Measurements from ENCODE around the gene DSTN. TPM values are rescaled to one million over a fixed set of nuclear protein-coding genes. Genes with fewer than 3 reads are reported as not detected.

Gene DSTN
- total RNA-seq, 6 experiments from 2014 or later = 65.8 to 94.4 (median 86.9) TPM

DNA sequence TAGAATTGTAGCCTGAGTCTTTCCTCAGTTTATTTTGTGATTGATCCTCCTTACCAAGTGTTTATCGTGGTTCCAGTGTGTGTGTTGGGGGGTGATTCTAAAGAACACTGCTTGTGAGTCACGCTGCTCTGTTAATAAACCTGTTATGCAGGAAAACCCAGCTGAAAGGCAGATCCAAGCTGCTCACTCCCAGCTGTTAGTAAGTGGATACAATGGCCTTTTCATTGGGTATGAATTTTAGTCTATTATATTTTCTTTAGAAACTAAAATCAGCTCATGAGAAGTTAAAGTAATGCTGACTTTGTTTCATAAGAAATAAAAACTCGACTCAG, 12.2 kb upstream of the DSTN start:
- no peaks in the 10 kb centered on the region for H3K27me3 ChIP-seq
- ATAC-seq (no peak), DNase-seq (no peak)
- H3K4me3 ChIP-seq = no peak overlapping the region
- H3K36me3 ChIP-seq = no peaks in the 10 kb centered on the region
- WGBS (ENCODE audit: insufficient coverage, low coverage, low lambda C conversion rate, missing lambda C conversion rate) = 73% methylated on average over 3 of the region's 3 CpGs
- intact Hi-C loops (cut with DNase I) = no loop called here
- peaks cover 0 to 11% (median 2%) of the 10 kb centered on the region in 4 donors for H3K4me1 ChIP-seq
- no peak for TF ChIP-seq CTCF (IDR thresholded peaks at IDR 0.05)
- TF ChIP-seq POLR2A (IDR thresholded peaks at IDR 0.05) = no peak
- peak overlapping the region in 1 of 3 donors; percentile 19 for H3K27ac ChIP-seq
- H3K9me3 ChIP-seq = no peaks in the 10 kb centered on the region

- peak in 1 of 3 donors; percentile 25 for DNase-seq
- ATAC-seq = peak; percentile 24 to 66 (median 58)
- no peaks in the 10 kb centered on the region for H3K36me3 ChIP-seq
- TF ChIP-seq CTCF (IDR thresholded peaks at IDR 0.05) (no peak), POLR2A (IDR thresholded peaks at IDR 0.05) (no peak)
- intact Hi-C loops (cut with DNase I) = no loop called here
- H3K9me3 ChIP-seq = no peaks in the 10 kb centered on the region
- peak overlapping the region; percentile 0 to 38 (median 13) for H3K27ac ChIP-seq
- H3K27me3 ChIP-seq = no peaks in the 10 kb centered on the region
- H3K4me3 ChIP-seq = no peak overlapping the region
- H3K4me1 ChIP-seq = peaks cover 0 to 11% (median 2%) of the 10 kb centered on the region in 4 donors
- 60% methylated on average over 7 of the region's 7 CpGs for WGBS (ENCODE audit: insufficient coverage, low coverage, low lambda C conversion rate, missing lambda C conversion rate)
Measured at GRCh38 chr20:17558154-17558940, 11.5 kb upstream of the DSTN start.

DNA sequence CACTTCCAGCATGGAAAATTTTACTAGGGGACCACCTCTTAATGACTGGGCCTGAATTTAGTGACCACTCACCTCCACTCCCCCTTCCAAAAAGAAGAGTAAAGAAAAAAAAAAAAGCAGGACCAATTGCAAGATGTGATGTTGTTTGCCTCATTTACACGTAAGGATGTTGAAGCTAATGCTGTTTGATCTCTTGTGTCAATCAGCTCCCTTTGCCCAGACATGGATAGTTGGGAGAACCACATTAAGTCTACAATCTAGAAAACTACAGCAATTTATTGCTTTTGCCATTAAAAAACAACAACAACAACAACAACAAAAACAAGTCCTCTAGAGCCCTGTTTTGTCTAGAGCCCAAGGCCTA, 11.0 kb upstream of the DSTN start:
- no peak for TF ChIP-seq CTCF (IDR thresholded peaks at IDR 0.05)
- TF ChIP-seq POLR2A (IDR thresholded peaks at IDR 0.05) = no peak
- DNase-seq = no peak
- intact Hi-C loops (cut with DNase I) = no loop called here
- no peaks in the 10 kb centered on the region for H3K9me3 ChIP-seq
- WGBS (ENCODE audit: insufficient coverage, low coverage, low lambda C conversion rate, missing lambda C conversion rate) = 79% methylated on average over 1 of the region's 1 CpG
- H3K4me1 ChIP-seq = peaks cover 0 to 11% (median 2%) of the 10 kb centered on the region in 4 donors
- H3K27ac ChIP-seq = peak overlapping the region in 2 of 3 donors; percentile 0 to 38
- no peaks in the 10 kb centered on the region for H3K27me3 ChIP-seq
- no peaks in the 10 kb centered on the region for H3K36me3 ChIP-seq
- no peak overlapping the region for H3K4me3 ChIP-seq
- ATAC-seq = no peak

GRCh38 chr20:17559338-17559737, 10.5 kb upstream of the DSTN start:
- H3K9me3 ChIP-seq = no peaks in the 10 kb centered on the region
- intact Hi-C loops (cut with DNase I) = no loop called here
- no peaks in the 10 kb centered on the region for H3K27me3 ChIP-seq
- TF ChIP-seq CTCF (IDR thresholded peaks at IDR 0.05) = no peak
- 57% methylated on average over 1 of the region's 6 CpGs for WGBS (ENCODE audit: insufficient coverage, low coverage, low lambda C conversion rate, missing lambda C conversion rate)
- H3K36me3 ChIP-seq = no peaks in the 10 kb centered on the region
- H3K4me3 ChIP-seq = no peak overlapping the region
- DNase-seq = no peak
- peaks cover 0 to 11% (median 2%) of the 10 kb centered on the region in 4 donors for H3K4me1 ChIP-seq
- ATAC-seq = no peak
- H3K27ac ChIP-seq = peak overlapping the region in 1 of 3 donors; percentile 38
